ENCODE measurements around the gene MAOB.
A peak's percentile ranks its signal among the peaks of the same experiment; 100 is the strongest.
"Not testable (repeated sequence)": the region's sequence is repeated elsewhere in the genome, so short reads cannot be mapped to it uniquely, and the experiment has no call there.

MAOB gene

DNA sequence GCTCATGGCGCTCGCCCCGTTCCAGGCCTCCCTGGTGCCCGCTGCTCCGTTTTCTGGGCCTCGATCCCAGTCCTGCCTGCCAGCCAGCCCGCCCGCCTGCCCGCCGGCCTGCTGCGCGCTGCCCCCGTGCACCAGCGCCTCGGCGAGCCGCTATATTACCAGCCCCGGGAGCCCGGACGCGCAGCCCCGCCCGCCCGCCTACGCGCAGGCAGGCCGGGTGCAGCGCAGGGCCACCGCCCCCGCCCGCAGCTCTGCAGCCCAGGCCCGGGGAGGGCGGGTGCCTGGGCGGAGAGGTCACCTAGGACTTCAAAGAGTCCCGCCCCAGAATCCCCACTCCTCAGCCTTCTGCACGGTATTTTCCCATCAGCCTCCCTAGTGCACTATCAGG is at the start of gene MAOB:
MAOB (minus strand) TSS at position 157 of the 388 bp plus-strand sequence; CDS start at position 6, 151 bp downstream.
- no peaks in the 10 kb centered on the region; the same call in 1 of the 2 replicates for H3K4me1 ChIP-seq (ENCODE audit: control insufficient read depth, insufficient read depth, low read length)
- H3K9me3 ChIP-seq (ENCODE audit: control insufficient read depth, insufficient read depth, low read length): no peaks in the 10 kb centered on the region
- no CpG with 5 or more reads among the region's 36 CpGs for WGBS (ENCODE audit: insufficient coverage, insufficient read length)
- no peaks in the 10 kb centered on the region for H3K27me3 ChIP-seq (ENCODE audit: control insufficient read depth, insufficient read depth, low read length)
- DNase-seq (ENCODE audit: low read depth, low spot score): no peak
- no peak within 1 kb of the TSS for H3K27ac ChIP-seq (ENCODE audit: low read length)
- H3K36me3 ChIP-seq (ENCODE audit: control insufficient read depth, insufficient read depth, low read length): no peaks in the 10 kb centered on the region
- peak within 1 kb of the TSS; percentile 41; the same call in 1 of the 2 replicates for H3K4me3 ChIP-seq (ENCODE audit: low read length)

DNA sequence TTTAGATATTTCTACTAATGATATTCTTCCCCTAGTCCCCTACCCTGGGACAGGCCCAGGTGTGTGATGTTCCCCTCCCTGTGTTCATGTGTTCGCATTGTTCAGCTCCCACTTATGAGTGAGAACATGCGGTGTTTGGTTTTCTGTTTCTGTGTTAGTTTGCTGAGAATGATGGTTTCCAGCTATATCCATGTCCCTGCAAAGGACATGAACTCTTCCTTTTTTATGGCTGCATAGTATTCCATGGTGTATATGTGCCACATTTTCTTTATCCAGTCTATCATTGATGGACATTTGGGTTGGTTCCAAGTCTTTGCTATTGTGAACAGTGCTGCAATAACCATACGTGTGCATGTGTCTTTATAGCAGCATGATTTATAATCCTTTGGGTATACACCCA is 39.8 kb upstream of the MAOB start:
- no CpG with 5 or more reads among the region's 3 CpGs for whole genome bisulfite sequencing (ENCODE audit: insufficient coverage, insufficient read length)
- not testable (repeated sequence) for H3K4me1 ChIP-seq (ENCODE audit: control insufficient read depth, insufficient read depth, low read length); H3K27ac ChIP-seq (ENCODE audit: low read length); H3K4me3 ChIP-seq (ENCODE audit: low read length); H3K9me3 ChIP-seq (ENCODE audit: control insufficient read depth, insufficient read depth, low read length); H3K27me3 ChIP-seq (ENCODE audit: control insufficient read depth, insufficient read depth, low read length); DNase-seq (ENCODE audit: low read depth, low spot score); H3K36me3 ChIP-seq (ENCODE audit: control insufficient read depth, insufficient read depth, low read length)

DNA sequence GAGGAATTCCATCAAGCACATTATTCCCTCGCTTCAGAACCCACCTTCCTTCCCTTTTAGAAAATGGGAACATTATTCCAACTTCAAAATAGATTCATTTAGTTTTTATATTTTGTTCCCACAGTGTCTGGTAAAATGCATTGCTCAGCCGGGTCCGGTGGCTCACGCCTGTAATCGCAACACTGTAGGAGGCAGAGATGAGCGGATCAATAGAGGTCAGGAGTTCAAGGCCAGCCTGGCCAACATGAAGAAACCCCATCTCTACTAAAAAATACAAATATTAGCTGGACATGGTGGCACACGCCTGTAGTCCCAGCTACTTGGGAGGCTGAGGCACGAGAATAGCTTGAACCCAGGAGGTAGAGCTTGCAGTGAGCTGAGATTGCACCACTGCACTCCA is 28.5 kb upstream of the MAOB start:
- H3K27ac ChIP-seq (ENCODE audit: low read length); H3K4me3 ChIP-seq (ENCODE audit: low read length); H3K27me3 ChIP-seq (ENCODE audit: control insufficient read depth, insufficient read depth, low read length); H3K4me1 ChIP-seq (ENCODE audit: control insufficient read depth, insufficient read depth, low read length); H3K9me3 ChIP-seq (ENCODE audit: control insufficient read depth, insufficient read depth, low read length); DNase-seq (ENCODE audit: low read depth, low spot score); H3K36me3 ChIP-seq (ENCODE audit: control insufficient read depth, insufficient read depth, low read length): not testable (repeated sequence)
- no CpG with 5 or more reads among the region's 8 CpGs for WGBS (ENCODE audit: insufficient coverage, insufficient read length)

DNA sequence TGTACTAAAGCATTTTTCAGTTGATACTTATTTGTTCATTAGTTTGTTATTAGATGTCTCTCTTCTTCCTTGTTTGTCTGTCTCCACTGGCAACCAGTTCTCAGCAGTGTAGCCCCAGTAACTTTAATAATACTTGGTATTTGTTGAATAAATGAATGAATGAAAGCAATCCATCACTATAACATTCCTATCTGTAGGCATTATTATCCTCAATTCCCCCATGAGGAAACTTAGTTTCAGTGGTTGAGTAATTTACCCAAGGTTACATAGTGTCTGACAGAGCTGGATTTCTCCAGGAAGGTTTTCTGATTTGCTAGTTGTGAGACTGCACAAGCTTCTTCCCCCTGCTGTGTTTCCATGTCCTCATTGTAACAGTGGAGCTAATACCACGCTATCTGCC is 27.8 kb upstream of the MAOB start:
- Histone ChIP-seq H3K36me3 (ENCODE audit: control insufficient read depth, insufficient read depth, low read length) (no peaks in the 10 kb centered on the region), H3K4me1 (ENCODE audit: control insufficient read depth, insufficient read depth, low read length) (no peaks in the 10 kb centered on the region), H3K27me3 (ENCODE audit: control insufficient read depth, insufficient read depth, low read length) (no peaks in the 10 kb centered on the region), H3K9me3 (ENCODE audit: control insufficient read depth, insufficient read depth, low read length) (no peaks in the 10 kb centered on the region), H3K4me3 (ENCODE audit: low read length) (no peak overlapping the region), H3K27ac (ENCODE audit: low read length) (no peak overlapping the region)
- no CpG with 5 or more reads among the region's 1 CpG for WGBS (ENCODE audit: insufficient coverage, insufficient read length)
- DNase-seq (ENCODE audit: low read depth, low spot score): no peak

DNA sequence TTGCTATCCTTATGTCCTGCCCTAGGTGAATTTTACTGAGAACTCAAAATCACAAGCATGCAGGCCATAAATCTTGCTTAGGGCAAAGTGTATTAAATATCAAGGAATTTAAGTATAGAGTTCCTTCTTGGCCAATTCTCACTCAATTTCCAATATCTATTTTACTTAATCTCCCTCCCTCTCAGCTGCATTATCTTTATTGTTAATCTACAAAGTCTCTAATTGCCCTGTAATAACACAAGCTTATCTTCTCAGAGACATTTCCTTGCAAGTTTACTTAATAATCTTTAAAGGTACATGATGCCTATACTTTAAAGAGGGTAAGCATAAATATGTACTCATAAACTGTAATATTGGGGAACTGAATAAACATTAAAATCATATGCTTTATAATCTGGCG is 26.9 kb upstream of the MAOB start:
- DNase-seq (ENCODE audit: low read depth, low spot score): no peak
- Histone ChIP-seq H3K27ac (ENCODE audit: low read length) (no peak overlapping the region), H3K4me1 (ENCODE audit: control insufficient read depth, insufficient read depth, low read length) (no peaks in the 10 kb centered on the region), H3K27me3 (ENCODE audit: control insufficient read depth, insufficient read depth, low read length) (no peaks in the 10 kb centered on the region), H3K36me3 (ENCODE audit: control insufficient read depth, insufficient read depth, low read length) (no peaks in the 10 kb centered on the region), H3K4me3 (ENCODE audit: low read length) (no peak overlapping the region), H3K9me3 (ENCODE audit: control insufficient read depth, insufficient read depth, low read length) (no peaks in the 10 kb centered on the region)
- WGBS (ENCODE audit: insufficient coverage, insufficient read length): no CpG with 5 or more reads among the region's 1 CpG

DNA sequence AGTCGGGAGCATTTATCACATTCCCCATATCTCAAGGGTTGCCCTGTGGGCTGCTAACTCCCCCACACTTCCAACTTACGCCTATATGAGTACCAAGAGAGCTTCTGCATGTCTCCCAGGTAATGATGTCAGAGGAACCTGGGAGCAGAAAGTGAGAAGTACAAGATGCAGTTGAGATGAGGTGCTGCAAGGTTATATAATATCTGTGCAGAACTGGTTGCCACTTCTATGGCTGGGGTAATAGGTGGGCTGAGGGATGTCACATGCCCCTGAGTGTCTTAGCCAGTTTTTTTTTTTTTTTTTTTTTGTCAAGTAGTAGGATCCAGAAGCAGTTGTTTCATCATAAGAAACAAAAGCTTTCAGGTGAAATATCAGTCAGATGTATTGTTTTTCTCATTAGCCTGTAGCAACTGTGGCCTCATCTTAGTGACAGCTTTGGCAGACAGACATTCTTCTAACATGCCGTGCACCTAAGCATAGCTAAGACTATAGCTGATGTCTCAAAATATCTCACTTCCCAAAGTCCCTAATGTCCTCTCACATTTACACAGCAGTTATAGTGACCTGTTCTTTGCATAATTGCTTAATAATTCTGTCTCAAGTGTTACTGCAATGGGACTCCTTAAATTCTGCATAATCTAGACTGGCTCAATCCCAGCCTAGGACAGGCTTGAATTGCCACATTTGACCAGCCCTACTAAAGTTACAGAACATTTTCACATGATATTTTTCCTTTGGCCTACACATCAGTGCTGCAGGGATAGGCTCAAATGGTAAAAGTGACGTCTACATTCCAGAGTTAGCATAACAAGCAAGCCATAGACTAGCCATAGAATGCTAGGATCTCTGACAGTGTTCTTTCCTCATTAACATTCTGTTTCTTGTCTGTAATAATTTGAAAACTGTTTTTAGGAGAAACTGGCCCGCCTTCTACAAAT is 17.9 kb upstream of the MAOB start:
- Histone ChIP-seq H3K4me1 (ENCODE audit: control insufficient read depth, insufficient read depth, low read length) (no peaks in the 10 kb centered on the region), H3K27ac (ENCODE audit: low read length) (no peak overlapping the region), H3K4me3 (ENCODE audit: low read length) (no peak overlapping the region), H3K9me3 (ENCODE audit: control insufficient read depth, insufficient read depth, low read length) (no peaks in the 10 kb centered on the region), H3K36me3 (ENCODE audit: control insufficient read depth, insufficient read depth, low read length) (no peaks in the 10 kb centered on the region), H3K27me3 (ENCODE audit: control insufficient read depth, insufficient read depth, low read length) (no peaks in the 10 kb centered on the region)
- no peak for DNase-seq (ENCODE audit: low read depth, low spot score)
- no CpG with 5 or more reads among the region's 5 CpGs for WGBS (ENCODE audit: insufficient coverage, insufficient read length)

DNA sequence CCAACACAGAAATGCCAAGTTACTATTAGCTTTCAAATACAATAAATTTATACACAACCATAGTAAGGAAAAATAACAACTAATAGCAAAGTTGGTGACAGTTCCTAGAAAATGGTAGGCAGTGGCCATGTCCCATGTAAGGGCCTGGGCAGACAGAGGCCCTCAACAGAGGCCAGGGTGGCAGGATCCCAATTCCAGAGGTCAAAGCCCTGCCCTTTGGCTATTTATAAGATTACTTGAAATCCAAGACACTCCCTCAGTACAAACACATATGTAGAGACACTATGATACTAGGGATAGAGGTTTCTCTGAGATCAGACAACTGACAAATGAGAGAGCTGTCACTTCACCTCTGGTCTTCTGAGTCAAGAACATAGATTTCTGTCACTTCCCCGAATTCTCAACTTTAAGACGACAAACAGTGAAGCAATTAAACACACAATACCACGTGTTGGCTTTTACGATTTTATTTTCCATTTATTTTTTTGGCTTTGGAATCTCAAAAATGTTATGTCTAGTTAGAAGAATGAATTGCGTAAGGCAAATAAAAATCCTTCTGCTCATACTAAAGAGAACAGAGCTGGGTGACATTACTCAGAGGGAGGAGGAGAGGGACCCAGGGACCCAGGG is 16.3 kb upstream of the MAOB start:
- H3K36me3 ChIP-seq (ENCODE audit: control insufficient read depth, insufficient read depth, low read length): no peaks in the 10 kb centered on the region
- H3K27ac ChIP-seq (ENCODE audit: low read length): no peak overlapping the region
- H3K4me3 ChIP-seq (ENCODE audit: low read length): no peak overlapping the region
- DNase-seq (ENCODE audit: low read depth, low spot score): no peak
- no peaks in the 10 kb centered on the region for H3K4me1 ChIP-seq (ENCODE audit: control insufficient read depth, insufficient read depth, low read length)
- H3K27me3 ChIP-seq (ENCODE audit: control insufficient read depth, insufficient read depth, low read length): no peaks in the 10 kb centered on the region
- WGBS (ENCODE audit: insufficient coverage, insufficient read length): no CpG with 5 or more reads among the region's 5 CpGs
- no peaks in the 10 kb centered on the region for H3K9me3 ChIP-seq (ENCODE audit: control insufficient read depth, insufficient read depth, low read length)

DNA sequence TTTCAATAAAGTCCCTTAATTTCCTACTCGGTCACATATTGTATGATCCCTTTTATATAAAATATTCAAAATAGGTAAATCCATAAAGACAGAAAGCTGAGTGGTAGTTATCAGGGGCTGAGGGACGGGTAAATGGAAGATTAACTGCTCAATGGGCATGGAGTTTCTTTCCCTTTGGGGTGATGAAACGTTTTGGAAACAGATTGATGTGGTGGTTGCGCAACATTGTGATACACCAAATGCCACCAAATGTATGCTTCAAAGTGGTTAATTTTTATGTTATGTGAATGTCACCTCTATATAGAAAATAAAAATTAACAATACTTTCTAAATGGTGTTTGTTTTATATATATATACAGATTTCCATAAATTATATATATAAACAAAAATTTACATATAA is 15.0 kb upstream of the MAOB start:
- Histone ChIP-seq H3K4me1 (ENCODE audit: control insufficient read depth, insufficient read depth, low read length) (no peaks in the 10 kb centered on the region), H3K36me3 (ENCODE audit: control insufficient read depth, insufficient read depth, low read length) (no peaks in the 10 kb centered on the region), H3K27me3 (ENCODE audit: control insufficient read depth, insufficient read depth, low read length) (no peaks in the 10 kb centered on the region), H3K27ac (ENCODE audit: low read length) (no peak overlapping the region), H3K4me3 (ENCODE audit: low read length) (no peak overlapping the region), H3K9me3 (ENCODE audit: control insufficient read depth, insufficient read depth, low read length) (no peaks in the 10 kb centered on the region)
- WGBS (ENCODE audit: insufficient coverage, insufficient read length): no CpG with 5 or more reads among the region's 4 CpGs
- no peak for DNase-seq (ENCODE audit: low read depth, low spot score)

DNA sequence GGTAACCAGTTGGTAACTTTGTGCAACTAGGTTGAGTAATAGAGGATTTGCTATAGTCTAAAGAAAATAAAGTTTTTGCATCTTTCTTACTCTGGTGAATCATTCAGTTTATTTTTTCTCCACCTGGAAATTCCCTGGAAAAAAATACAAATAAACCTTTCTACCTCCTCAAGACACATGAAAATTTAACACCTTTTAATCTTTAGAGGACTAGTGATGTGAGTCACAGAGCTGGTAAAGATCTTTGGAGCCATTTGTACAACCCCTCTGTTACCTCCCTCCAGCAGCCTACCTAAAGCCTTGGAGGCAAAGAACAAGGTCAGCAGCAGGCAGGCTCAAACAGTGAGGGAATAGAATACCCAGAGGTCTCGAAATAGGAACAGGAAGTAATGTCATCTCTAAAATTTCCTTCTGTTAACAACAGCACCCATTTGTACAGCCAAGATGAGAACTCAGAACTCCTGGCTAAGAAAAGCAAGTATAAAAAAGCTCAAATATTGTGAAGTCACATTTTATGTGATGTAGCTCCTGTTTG is 10.2 kb upstream of the MAOB start:
- no CpG with 5 or more reads among the region's 1 CpG for WGBS (ENCODE audit: insufficient coverage, insufficient read length)
- H3K4me3 ChIP-seq (ENCODE audit: low read length): no peak overlapping the region
- DNase-seq (ENCODE audit: low read depth, low spot score): no peak

DNA sequence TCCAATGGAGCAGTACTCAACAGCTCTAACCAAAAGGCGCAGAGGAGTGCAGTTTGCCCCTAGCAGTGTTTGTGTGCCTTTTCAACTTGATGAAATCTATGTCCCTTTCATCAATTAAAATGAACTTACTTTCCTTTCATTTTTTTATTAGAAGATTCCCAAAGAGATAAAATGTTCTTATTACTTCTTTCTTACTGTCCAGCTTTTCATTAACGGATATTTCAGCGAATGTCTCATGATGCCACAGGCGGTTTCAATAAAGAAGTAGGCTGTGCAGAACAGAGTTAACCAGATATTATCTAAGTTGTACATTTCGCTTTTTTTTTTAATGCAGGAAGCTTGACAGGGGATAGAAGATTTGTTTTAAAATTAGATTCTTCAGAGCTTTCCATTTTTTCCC is 3.4 kb upstream of the MAOB start:
- Histone ChIP-seq H3K4me1 (ENCODE audit: control insufficient read depth, insufficient read depth, low read length) (no peaks in the 10 kb centered on the region; the same call in 1 of the 2 replicates), H3K9me3 (ENCODE audit: control insufficient read depth, insufficient read depth, low read length) (no peaks in the 10 kb centered on the region), H3K4me3 (ENCODE audit: low read length) (no peak overlapping the region), H3K27me3 (ENCODE audit: control insufficient read depth, insufficient read depth, low read length) (no peaks in the 10 kb centered on the region), H3K36me3 (ENCODE audit: control insufficient read depth, insufficient read depth, low read length) (no peaks in the 10 kb centered on the region), H3K27ac (ENCODE audit: low read length) (no peak overlapping the region)
- DNase-seq (ENCODE audit: low read depth, low spot score): no peak
- WGBS (ENCODE audit: insufficient coverage, insufficient read length): no CpG with 5 or more reads among the region's 5 CpGs

More for the DNA sequence above, 10.2 kb upstream of the MAOB start:
- Histone ChIP-seq H3K9me3 (ENCODE audit: control insufficient read depth, insufficient read depth, low read length) (no peaks in the 10 kb centered on the region), H3K27me3 (ENCODE audit: control insufficient read depth, insufficient read depth, low read length) (no peaks in the 10 kb centered on the region), H3K4me1 (ENCODE audit: control insufficient read depth, insufficient read depth, low read length) (no peaks in the 10 kb centered on the region), H3K36me3 (ENCODE audit: control insufficient read depth, insufficient read depth, low read length) (no peaks in the 10 kb centered on the region), H3K27ac (ENCODE audit: low read length) (no peak overlapping the region)

Data from iPS DF 6.9 (cell line).